ENCODE measurements around the gene NUP210.

The NUP210 gene

DNA sequence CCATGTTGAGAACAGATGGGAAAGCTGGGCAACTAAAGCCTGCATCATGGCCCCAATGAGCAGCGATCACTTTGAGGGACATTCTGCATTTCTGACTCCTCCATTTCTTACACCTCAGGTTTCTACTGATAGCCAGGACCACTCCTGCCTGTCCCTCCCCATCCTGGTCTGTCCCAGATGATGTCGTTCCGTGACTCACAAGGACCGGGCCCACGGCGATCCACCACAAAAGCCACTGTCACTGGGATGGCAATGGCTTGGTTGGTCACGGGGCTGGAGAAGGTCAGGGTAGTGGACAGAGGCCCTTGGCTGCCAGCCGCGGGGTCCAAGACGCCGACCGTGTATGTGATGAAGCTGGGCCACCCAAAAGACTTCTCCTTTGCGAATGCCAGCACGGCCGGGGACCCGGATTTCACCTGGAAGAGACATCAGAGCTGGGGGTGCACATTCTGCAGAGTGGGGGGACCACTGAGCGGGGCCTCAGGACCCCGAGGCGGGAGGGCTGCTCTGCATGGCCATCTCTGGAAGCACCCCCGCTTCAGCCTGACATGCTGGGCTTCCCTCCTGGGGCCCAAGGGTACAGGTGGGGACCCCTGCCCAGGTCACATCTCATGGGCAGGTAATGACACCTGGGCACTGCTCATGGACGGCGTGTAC lies 100.4 kb downstream of the NUP210 start:
- no peak for DNase-seq (ENCODE audit: low read depth)

DNA sequence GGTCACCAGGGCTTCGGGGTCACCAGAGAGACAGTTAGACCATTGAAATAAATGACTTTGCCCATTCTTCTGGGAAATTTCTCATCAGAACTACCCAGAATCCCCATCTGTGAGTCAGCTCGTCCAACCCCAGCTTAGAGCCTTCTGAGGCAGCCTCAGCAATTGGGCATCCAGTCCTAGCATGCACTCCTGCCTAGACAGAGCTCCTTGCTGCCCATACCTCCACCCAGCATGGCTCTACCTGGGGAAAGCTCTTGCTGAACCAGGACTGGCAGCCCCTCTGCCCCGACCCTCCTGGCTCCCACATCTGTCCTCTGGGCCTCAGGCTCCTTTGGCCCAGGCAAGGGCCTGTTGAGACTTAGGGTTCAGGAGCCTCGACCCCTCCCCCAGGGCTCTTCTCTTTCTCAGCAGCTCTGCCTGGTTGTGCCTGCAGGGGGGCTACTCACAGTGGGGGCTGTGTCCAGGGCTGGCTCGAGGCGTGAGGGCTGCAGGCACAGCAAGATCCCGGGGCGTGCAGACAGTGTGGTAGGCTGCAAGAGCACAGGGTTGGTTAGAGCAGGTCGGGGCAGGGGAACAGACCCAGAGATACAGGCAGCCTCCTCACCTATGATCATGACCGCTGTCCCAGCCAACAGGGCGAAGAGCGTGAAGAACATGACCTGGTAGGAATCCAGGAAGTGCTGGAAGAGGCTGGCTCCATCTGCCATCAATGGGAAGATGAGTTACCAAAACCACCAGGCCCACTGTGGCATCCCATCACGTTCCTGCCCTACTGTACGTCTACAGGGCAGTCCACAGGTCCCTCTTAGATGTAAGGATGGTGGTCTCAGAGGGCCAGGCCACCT lies 101.3 kb downstream of the NUP210 start:
- no peak for DNase-seq (ENCODE audit: low read depth)

DNA sequence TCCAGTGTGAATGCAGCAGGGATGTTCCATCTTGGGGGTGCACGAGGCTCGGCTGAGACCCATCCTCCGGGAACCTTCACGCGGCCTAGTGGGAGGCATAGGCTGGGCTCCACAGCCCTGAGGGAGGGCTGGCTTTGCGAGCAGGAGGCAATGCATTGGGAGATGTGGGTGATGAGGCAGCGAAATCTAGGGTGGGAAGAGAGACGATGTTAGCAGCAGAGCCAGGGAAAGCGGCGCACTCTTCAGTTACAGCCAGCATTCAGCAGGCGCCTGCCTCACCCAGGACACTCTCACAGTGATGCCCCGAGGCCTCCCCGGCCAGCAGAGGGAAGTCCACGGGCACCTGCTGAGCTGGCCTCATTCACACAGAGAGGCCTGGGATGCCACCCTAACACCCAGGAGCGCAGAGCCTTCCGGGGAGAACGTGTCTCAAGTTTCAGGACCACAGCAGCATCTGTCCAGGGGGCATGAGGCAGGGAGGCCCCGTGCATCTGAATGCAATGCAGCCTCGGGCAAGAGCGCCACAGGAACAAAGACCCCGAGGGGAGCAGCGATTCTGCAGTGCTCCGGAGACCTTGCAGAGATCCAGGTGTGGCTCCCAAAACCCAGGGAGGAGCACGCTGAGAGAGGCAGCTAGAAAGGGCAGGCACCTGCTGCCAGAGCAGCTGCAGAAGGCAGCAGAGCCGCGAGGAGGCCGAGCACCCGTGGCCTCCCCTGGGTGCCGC lies 102.4 kb downstream of the NUP210 start:
- DNase-seq (ENCODE audit: low read depth) = no peak

DNA sequence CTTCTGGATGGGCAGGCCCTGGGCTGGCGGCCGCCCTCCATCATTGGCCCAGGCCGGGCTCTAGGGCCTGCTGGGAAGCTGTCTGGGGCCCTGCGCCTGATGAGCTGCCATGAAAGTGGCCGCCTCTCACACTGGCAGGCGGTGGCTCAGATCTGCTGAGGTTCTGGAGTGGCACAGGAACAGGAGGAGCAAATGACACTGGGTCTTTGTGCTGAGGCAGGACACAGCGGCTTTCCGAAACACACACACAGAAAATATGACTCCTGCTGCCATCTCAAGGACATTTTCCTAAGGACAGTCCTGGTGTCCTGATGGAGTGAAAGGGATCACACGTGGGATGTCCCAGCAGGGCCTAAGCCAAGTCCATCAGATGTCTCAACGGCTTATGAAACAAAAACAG lies 103.5 kb downstream of the NUP210 start:
- no peak for DNase-seq (ENCODE audit: low read depth)

- no peak for DNase-seq (ENCODE audit: low read depth)
Measured at GRCh38 chr3:13314877-13315276, 105.2 kb downstream of the NUP210 start.

- DNase-seq (ENCODE audit: low read depth) = no peak
Measured at GRCh38 chr3:13313813-13314212, 106.3 kb downstream of the NUP210 start.

DNA sequence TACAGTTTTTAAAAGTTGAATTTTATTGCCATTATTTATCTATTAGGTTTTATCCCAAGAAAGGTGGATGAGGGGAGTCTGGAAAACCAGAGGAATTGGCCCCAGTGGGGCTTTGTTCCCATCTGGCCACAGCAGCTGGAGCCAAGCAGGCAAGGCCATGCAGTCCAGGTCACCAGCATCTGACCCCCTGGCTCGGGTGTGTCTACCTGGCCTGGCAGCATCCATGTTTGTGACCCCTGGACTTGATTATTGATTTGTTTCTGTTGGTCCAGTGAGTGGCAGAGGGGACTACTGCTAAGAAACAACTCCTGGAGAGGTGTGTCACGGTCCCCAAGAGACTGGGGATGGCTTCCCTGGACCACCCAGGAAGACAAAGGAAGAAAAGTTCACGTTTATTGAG lies 111.1 kb downstream of the NUP210 start:
- DNase-seq (ENCODE audit: low read depth) = no peak

- no peak for DNase-seq (ENCODE audit: low read depth)
Measured at GRCh38 chr3:13308380-13308801, 111.7 kb downstream of the NUP210 start.

GRCh38 chr3:13307041-13307440 lies 113.1 kb downstream of the NUP210 start:
- DNase-seq (ENCODE audit: low read depth) = no peak

DNA sequence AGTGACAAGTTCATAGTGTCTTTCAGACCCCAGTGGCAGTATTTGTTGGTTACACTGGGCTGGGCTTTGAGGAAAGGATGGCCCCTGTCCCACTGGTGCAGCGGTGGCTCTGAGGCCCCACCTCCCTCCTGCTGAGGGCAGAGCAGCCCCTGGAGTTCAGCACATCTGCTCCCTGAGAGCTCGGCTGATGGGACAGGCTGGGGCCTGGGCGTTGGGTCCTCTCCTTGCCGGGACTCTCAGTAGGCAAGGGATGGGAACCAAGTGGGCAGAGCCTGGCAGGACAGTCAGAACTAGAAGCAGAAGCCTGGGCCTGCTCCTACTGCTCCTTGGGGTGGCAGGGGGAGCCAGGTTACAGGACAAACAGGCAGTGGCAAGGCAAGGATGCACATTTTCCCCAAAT lies 114.5 kb downstream of the NUP210 start:
- DNase-seq (ENCODE audit: low read depth) = no peak

- DNase-seq (ENCODE audit: low read depth) = no peak
Measured at GRCh38 chr3:13303410-13303809, 116.7 kb downstream of the NUP210 start.

- DNase-seq (ENCODE audit: low read depth) = no peak
Measured at GRCh38 chr3:13301286-13301987, 118.7 kb downstream of the NUP210 start.

DNA sequence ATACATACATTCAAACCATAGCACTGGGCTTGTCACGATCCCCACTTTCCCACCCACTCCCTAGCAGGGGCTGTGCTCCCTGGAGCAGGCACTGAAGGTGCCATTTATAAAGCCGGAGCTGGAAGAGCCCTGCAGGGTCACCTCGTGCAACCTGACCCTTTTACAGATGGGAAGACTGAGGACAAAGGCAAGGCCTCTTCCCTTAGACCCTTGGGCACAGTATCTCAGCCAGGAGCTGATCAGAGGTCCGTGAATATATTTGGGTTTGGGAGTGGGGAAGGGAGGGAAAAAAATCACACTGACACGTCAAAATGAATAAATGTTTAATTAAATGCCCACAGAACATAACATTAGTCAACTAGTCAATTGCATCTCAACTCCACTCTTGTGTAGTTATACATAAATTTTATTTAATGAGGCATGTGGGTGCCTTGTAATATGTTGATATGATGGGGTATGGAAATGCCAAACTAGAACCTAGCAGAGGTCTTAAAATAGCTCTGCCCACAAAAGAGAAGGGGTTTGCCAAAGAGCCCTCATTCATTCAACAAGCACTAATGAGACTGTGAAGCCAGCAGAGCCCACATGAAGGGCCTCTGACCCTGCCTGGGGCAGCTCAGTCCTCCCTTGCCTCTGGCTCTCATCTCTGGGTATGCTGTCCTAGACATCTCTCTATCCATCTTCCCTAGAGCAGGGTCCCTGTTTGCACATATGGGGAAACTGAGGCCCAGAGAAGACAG lies 119.4 kb downstream of the NUP210 start:
- DNase-seq (ENCODE audit: low read depth) = no peak

- no peak for DNase-seq (ENCODE audit: low read depth)
Measured at GRCh38 chr3:13299531-13300155, 120.5 kb downstream of the NUP210 start.

GRCh38 chr3:13296662-13297061 lies 123.5 kb downstream of the NUP210 start:
- no peak for DNase-seq (ENCODE audit: low read depth)

DNA sequence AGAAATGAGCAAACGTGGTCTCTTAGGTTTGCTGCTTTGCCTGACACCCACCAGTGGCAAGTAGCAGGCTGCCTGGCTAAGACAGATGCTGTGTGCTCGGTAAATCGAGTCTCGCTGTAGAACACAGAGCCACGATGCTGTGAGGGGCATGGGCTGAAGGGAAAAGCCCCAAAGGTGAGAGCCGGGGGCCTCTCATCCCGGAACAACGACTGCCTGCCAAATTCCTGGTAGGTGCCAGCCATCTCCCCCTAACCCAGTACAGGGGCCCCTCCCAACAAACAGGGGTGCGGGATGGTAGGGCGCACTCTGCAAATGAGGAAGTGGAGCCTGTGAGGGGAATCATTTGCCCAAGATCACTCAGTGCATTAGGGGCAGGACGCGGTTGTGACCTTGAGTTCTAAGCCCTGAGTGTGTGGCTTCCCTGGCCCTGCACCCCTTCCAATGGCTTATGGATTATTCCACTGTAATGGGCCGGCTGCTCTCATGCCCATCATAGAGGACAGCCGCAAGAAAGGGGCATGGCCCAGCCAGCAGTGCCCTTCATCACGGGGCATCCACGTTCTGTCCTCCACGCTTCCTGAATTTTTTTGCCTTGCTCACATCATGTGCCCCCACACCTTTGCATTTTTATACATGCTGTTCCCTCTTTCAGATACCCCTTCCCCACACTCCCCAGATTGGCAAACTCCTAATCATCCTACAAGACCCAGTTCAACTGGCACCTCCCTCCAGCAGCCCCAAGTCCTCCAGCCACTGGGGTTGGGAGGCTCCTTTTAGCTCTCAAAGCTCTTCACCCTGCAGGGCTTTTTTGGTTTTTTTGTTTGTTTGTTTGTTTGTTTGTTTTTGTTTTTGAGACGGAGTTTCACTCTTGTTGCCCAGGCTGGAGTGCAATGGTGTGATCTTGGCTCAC lies 125.4 kb downstream of the NUP210 start:
- DNase-seq (ENCODE audit: low read depth) = no peak

DNA sequence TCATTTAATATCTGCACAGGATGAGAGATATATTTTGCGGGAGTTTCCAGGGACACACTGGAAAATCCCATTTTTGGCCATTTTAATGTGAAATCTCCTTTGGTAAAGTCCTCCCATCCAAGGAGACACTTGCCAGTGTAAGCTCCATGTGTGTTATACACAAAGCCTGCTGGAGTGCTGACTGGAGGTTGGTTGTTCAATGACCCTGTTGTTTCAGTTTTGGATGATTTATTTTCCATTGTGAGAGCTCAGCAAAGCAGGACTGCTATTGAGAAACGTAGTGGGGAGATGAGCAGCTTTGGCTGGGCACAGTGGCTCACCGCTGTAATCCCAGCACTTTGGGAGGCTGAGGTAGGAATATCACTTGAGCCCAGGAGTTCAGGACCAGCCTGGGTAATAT lies 127.7 kb downstream of the NUP210 start:
- DNase-seq (ENCODE audit: low read depth) = no peak

DNA sequence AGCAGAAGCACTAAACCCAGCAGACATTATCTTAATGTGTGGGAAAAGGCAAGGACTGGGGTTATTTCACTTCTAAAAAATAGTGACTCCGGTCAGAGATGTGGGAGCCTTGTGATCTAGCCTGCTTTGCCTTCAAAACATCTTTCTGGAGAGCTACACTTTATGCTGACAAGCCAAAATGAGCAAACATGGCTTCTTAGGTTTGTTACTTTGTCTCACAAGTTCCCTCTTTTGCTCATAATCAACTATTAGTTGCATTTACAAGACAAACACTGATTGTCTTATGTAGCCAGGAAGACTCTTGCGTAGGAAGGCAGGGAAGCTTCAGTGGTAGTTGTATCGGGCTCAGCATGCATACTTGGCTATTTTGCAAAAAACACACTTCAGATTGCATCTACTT lies 129.2 kb downstream of the NUP210 start:
- DNase-seq (ENCODE audit: low read depth) = no peak

DNA sequence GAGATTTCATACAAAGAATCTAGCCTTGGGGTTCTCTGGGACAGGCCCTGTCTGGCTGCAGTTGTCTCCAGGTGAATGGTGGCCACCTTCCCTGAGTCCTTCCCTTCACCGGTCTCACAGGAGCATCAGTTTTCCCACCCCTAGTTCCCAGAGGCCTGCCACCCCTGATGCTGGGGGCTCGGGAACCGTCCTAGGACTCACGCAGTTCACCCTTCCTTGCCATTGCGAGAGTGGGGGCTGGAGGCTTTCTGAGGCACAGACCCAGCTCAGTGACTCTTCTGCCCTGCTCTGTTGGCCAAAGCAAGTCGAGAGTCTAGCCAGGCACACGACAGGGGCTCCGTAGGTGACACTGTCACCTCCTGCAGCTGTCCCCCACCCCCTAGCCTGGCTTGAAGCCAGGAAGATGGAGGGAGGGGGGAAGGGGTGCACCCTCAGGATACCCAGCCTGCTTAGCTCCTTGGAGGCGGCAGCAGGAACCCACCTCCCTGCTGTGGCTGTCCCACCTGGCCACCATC lies 130.3 kb downstream of the NUP210 start:
- no peak for DNase-seq (ENCODE audit: low read depth)
